HFFc6 (cell line): ENCODE measurements around the gene RIPK3. TPM values are rescaled to one million over a fixed set of nuclear protein-coding genes. Genes with fewer than 3 reads are reported as not detected.

Source experiments
- DNase-seq: peaks from one replicate; pipeline ENCODE4 v3.0.0-alpha.2; 2018
- H3K27ac Mint-ChIP-seq: 2 replicates; pipeline ENCODE4 v1.8.0; 2020; ENCODE audit warnings: mild to moderate bottlenecking, mixed read lengths
- H3K27me3 Mint-ChIP-seq: 2 replicates; pipeline ENCODE4 v1.8.0; 2021; ENCODE audit warnings: mild to moderate bottlenecking, moderate library complexity, mixed read lengths; ENCODE audit not compliant: insufficient read depth
- H3K36me3 Mint-ChIP-seq: 2 replicates; pipeline ENCODE4 v1.8.0; 2021; ENCODE audit warnings: low read depth, mixed read lengths
- H3K4me1 Mint-ChIP-seq: 2 replicates; pipeline ENCODE4 v1.8.0; 2020; ENCODE audit warnings: low read depth, mixed read lengths
- H3K4me3 Mint-ChIP-seq: 2 replicates; pipeline ENCODE4 v1.8.0; 2020; ENCODE audit warnings: mild to moderate bottlenecking, moderate library complexity, mixed read lengths
- H3K9me3 Mint-ChIP-seq: 2 replicates; pipeline ENCODE4 v1.8.0; 2020; ENCODE audit warnings: mild to moderate bottlenecking, mixed read lengths
- CTCF ChIP-seq: fragments of 200-600 bp; sonication (generic); IDR thresholded peaks from 2 replicates; pipeline ENCODE4 v1.5.0; 2021; ENCODE audit warnings: antibody characterized with exemption, mild to moderate bottlenecking
- total RNA-seq, 6 experiments: library from RNA; stranded (reverse); fragmentation: NEBNext Ultra II Directional; extraction: Animal tissue kit (Norgen Biotek cat#: 25700); gene quantifications; 2 replicates in 1 of 6; 3 replicates in 5 of 6; pipeline ENCODE4 v1.2.3, GENCODE V29; 2021

Gene RIPK3
- total RNA-seq, 6 experiments from 2014 or later, result not detected

GRCh38 chr14:24296341-24297157 lies 43.2 kb downstream of the RIPK3 start:
- peaks cover 17% of the 10 kb centered on the region for H3K36me3 Mint-ChIP-seq
- peak; percentile 89 for DNase-seq
- H3K27me3 Mint-ChIP-seq, result peaks cover 2% of the 10 kb centered on the region; the same call in 1 of the 2 replicates
- no peaks in the 10 kb centered on the region for H3K9me3 Mint-ChIP-seq
- peak overlapping the region; percentile 85 for H3K27ac Mint-ChIP-seq
- H3K4me3 Mint-ChIP-seq, result no peak overlapping the region
- peak; percentile 85 for TF ChIP-seq CTCF
- H3K4me1 Mint-ChIP-seq, result peaks cover 49% of the 10 kb centered on the region

- H3K9me3 Mint-ChIP-seq, result no peaks in the 10 kb centered on the region
- no peak for DNase-seq
- H3K4me3 Mint-ChIP-seq, result no peak overlapping the region
- no peak overlapping the region for H3K27ac Mint-ChIP-seq
- peaks cover 2% of the 10 kb centered on the region; the same call in 1 of the 2 replicates for H3K27me3 Mint-ChIP-seq
- peaks cover 15% of the 10 kb centered on the region for H3K36me3 Mint-ChIP-seq
- H3K4me1 Mint-ChIP-seq, result peaks cover 27% of the 10 kb centered on the region
- no peak for TF ChIP-seq CTCF
These were observed 46.3 kb downstream of the RIPK3 start for GRCh38 chr14:24293525-24293924.

- Mint-ChIP-seq H3K4me3 (no peak overlapping the region), H3K36me3 (peaks cover 15% of the 10 kb centered on the region), H3K27me3 (peaks cover 2% of the 10 kb centered on the region; the same call in 1 of the 2 replicates), H3K9me3 (no peaks in the 10 kb centered on the region), H3K4me1 (peaks cover 14% of the 10 kb centered on the region), H3K27ac (no peak overlapping the region)
- DNase-seq, result no peak
- no peak for TF ChIP-seq CTCF
These were observed 47.5 kb downstream of the RIPK3 start for GRCh38 chr14:24292118-24292807.

- TF ChIP-seq CTCF, result no peak
- no peak for DNase-seq
- Mint-ChIP-seq H3K4me1 (peaks cover 7% of the 10 kb centered on the region), H3K9me3 (no peaks in the 10 kb centered on the region), H3K27me3 (peaks cover 2% of the 10 kb centered on the region; the same call in 1 of the 2 replicates), H3K4me3 (no peak overlapping the region), H3K36me3 (peaks cover 14% of the 10 kb centered on the region), H3K27ac (no peak overlapping the region)
These were observed 48.2 kb downstream of the RIPK3 start for GRCh38 chr14:24291446-24292117.

GRCh38 chr14:24290746-24291145 lies 49.0 kb downstream of the RIPK3 start:
- no peak for TF ChIP-seq CTCF
- Mint-ChIP-seq H3K4me1 (no peaks in the 10 kb centered on the region), H3K27ac (no peak overlapping the region), H3K4me3 (no peak overlapping the region), H3K36me3 (peaks cover 7% of the 10 kb centered on the region; the same call in 1 of the 2 replicates), H3K27me3 (peaks cover 2% of the 10 kb centered on the region; the same call in 1 of the 2 replicates), H3K9me3 (no peaks in the 10 kb centered on the region)
- no peak for DNase-seq
